H9 (cell line): ENCODE measurements around the gene AHDC1. TPM values are rescaled to one million over a fixed set of nuclear protein-coding genes. Genes with fewer than 3 reads are reported as not detected.

ENCODE experiments used
- DNase-seq: peaks from one replicate; pipeline ENCODE4 v3.0.0-alpha.2; 2017
- H2AFZ ChIP-seq: one replicate; pipeline ENCODE4 v1.6.1; 2013; ENCODE audit warnings: mild to moderate bottlenecking, low read length, control low read depth, moderate library complexity
- H2AK5ac ChIP-seq: 2 replicates; pipeline ENCODE4 v1.6.1; 2013; ENCODE audit warnings: low read length, control low read depth, mixed read lengths; ENCODE audit not compliant: insufficient read length
- H2BK120ac ChIP-seq: one replicate; pipeline ENCODE4 v1.6.1; 2013; ENCODE audit warnings: low read depth, mild to moderate bottlenecking, low read length, control low read depth, inconsistent platforms; ENCODE audit not compliant: poor library complexity, severe bottlenecking
- H2BK12ac ChIP-seq: 2 replicates; pipeline ENCODE4 v1.6.1; 2013; ENCODE audit warnings: low read length, control low read depth, mixed read lengths, low read depth; ENCODE audit not compliant: insufficient read length
- H2BK15ac ChIP-seq: 2 replicates; pipeline ENCODE4 v1.6.1; 2013; ENCODE audit warnings: low read depth, low read length, control low read depth
- H2BK20ac ChIP-seq: one replicate; pipeline ENCODE4 v1.6.1; 2013; ENCODE audit warnings: low read depth, mild to moderate bottlenecking, low read length, control low read depth, inconsistent platforms; ENCODE audit not compliant: poor library complexity, severe bottlenecking
- H2BK5ac ChIP-seq: 2 replicates; pipeline ENCODE4 v1.6.1; 2013; ENCODE audit warnings: low read length, control low read depth, mixed read lengths; ENCODE audit not compliant: insufficient read length
- H3K14ac ChIP-seq: 2 replicates; pipeline ENCODE4 v1.6.1; 2013; ENCODE audit warnings: low read length, control low read depth; ENCODE audit not compliant: insufficient read depth
- H3K18ac ChIP-seq: 2 replicates; pipeline ENCODE4 v1.6.1; 2013; ENCODE audit warnings: low read depth, mild to moderate bottlenecking, mixed read lengths, low read length, control low read depth; ENCODE audit not compliant: insufficient read length
- H3K23ac ChIP-seq: 2 replicates; pipeline ENCODE4 v1.6.1; 2013; ENCODE audit warnings: low read length, control low read depth, mixed read lengths, low read depth; ENCODE audit not compliant: insufficient read length
- H3K23me2 ChIP-seq: 2 replicates; pipeline ENCODE4 v1.6.1; 2013; ENCODE audit warnings: low read depth, mild to moderate bottlenecking, mixed read lengths, low read length, control low read depth; ENCODE audit not compliant: insufficient read length, poor library complexity, severe bottlenecking
- H3K27ac ChIP-seq: 2 replicates; pipeline ENCODE4 v1.5.1; 2013; ENCODE audit warnings: low read length, control low read depth, mixed read lengths, low read depth; ENCODE audit not compliant: insufficient read length
- H3K27me3 ChIP-seq: 2 replicates; pipeline ENCODE4 v1.6.1; 2013; ENCODE audit warnings: low read length, control low read depth, inconsistent platforms; ENCODE audit not compliant: insufficient read depth
- H3K4ac ChIP-seq: 2 replicates; pipeline ENCODE4 v1.6.1; 2013; ENCODE audit warnings: low read depth, mild to moderate bottlenecking, control low read depth, inconsistent platforms, low read length, moderate library complexity
- H3K4me1 ChIP-seq: 2 replicates; pipeline ENCODE4 v1.6.1; 2013; ENCODE audit warnings: low read length, control low read depth, inconsistent platforms; ENCODE audit not compliant: insufficient read depth
- H3K4me2 ChIP-seq: 2 replicates; pipeline ENCODE4 v1.6.1; 2013; ENCODE audit warnings: low read length, control low read depth, mixed read lengths; ENCODE audit not compliant: insufficient read length, insufficient read depth
- H3K56ac ChIP-seq: 2 replicates; pipeline ENCODE4 v1.6.1; 2013; ENCODE audit warnings: low read depth, mild to moderate bottlenecking, mixed read lengths, low read length, control low read depth; ENCODE audit not compliant: insufficient read length
- H3K79me1 ChIP-seq: 2 replicates; pipeline ENCODE4 v1.6.1; 2013; ENCODE audit warnings: low read depth, mild to moderate bottlenecking, moderate library complexity, low read length, control low read depth, inconsistent platforms; ENCODE audit not compliant: insufficient read depth, poor library complexity, severe bottlenecking
- H3K79me2 ChIP-seq: 2 replicates; pipeline ENCODE4 v1.6.1; 2013; ENCODE audit warnings: low read length, control low read depth, inconsistent platforms; ENCODE audit not compliant: insufficient read depth
- H3K9ac ChIP-seq: 2 replicates; pipeline ENCODE4 v1.6.1; 2013; ENCODE audit warnings: low read length, control low read depth, mixed read lengths; ENCODE audit not compliant: insufficient read length; ENCODE audit errors: extremely low read depth
- H3K9me3 ChIP-seq: one replicate; pipeline ENCODE4 v1.6.1; 2013; ENCODE audit warnings: low read depth, low read length, inconsistent platforms; ENCODE audit not compliant: control insufficient read depth
- H3T11ph ChIP-seq: one replicate; pipeline ENCODE4 v1.6.1; 2013; ENCODE audit warnings: mild to moderate bottlenecking, low read length, control low read depth, inconsistent platforms
- H4K20me1 ChIP-seq: one replicate; pipeline ENCODE4 v1.6.1; 2013; ENCODE audit not compliant: control insufficient read depth, insufficient read length, insufficient read depth
- H4K5ac ChIP-seq: 2 replicates; pipeline ENCODE4 v1.6.1; 2013; ENCODE audit warnings: low read depth, mild to moderate bottlenecking, mixed read lengths, low read length, control low read depth; ENCODE audit not compliant: insufficient read length
- H4K8ac ChIP-seq: replicated peaks from 2 replicates; pipeline ENCODE4 v1.6.1; 2013; ENCODE audit warnings: low read length, control low read depth, mixed read lengths, low read depth; ENCODE audit not compliant: insufficient read length
- H4K91ac ChIP-seq: 2 replicates; pipeline ENCODE4 v1.6.1; 2013; ENCODE audit warnings: low read depth, mild to moderate bottlenecking, moderate library complexity, mixed read lengths, low read length, control low read depth; ENCODE audit not compliant: insufficient read length
- H3K27ac Mint-ChIP-seq, 3 experiments: 2 replicates in 2 of 3; 3 replicates in 1 of 3; pipeline ENCODE4 v1.8.0; 2020 to 2021; ENCODE audit warnings: mixed read lengths in 3 of 3, mild to moderate bottlenecking in 1 of 3, moderate library complexity in 1 of 3
- H3K27me3 Mint-ChIP-seq: 2 replicates; pipeline ENCODE4 v1.8.0; 2021; ENCODE audit warnings: low read depth, mild to moderate bottlenecking, moderate library complexity, mixed read lengths
- H3K36me3 Mint-ChIP-seq, 3 experiments: 2 replicates in 2 of 3; 3 replicates in 1 of 3; pipeline ENCODE4 v1.8.0; 2020 to 2021; ENCODE audit warnings: low read depth in 3 of 3, mixed read lengths in 3 of 3; ENCODE audit not compliant: insufficient read depth in 1 of 3
- H3K4me1 Mint-ChIP-seq, 2 experiments: 2 replicates each; pipeline ENCODE4 v1.8.0; 2020; ENCODE audit warnings: mixed read lengths in 2 of 2
- H3K4me3 Mint-ChIP-seq, 2 experiments: 2 replicates in 1 of 2; 3 replicates in 1 of 2; pipeline ENCODE4 v1.8.0; 2020 to 2021; ENCODE audit warnings: mild to moderate bottlenecking in 2 of 2, mixed read lengths in 2 of 2, moderate library complexity in 1 of 2
- H3K9me3 Mint-ChIP-seq, 2 experiments: 2 replicates in 1 of 2; 3 replicates in 1 of 2; pipeline ENCODE4 v1.8.0; 2020; ENCODE audit warnings: mild to moderate bottlenecking in 2 of 2, mixed read lengths in 2 of 2, moderate library complexity in 1 of 2
- CTCF ChIP-seq: fragments of 200-600 bp; sonication (generic); conservative IDR thresholded peaks from 3 replicates; pipeline ENCODE4 v1.8.0; 2021; ENCODE audit warnings: antibody characterized with exemption, mild to moderate bottlenecking
- WGBS: extraction: QIAGEN DNeasy Blood & Tissue Kit; methylation state at CpG from one replicate; pipeline ENCODE4 v1.1.7; 2013; ENCODE audit warnings: missing lambda C conversion rate, low lambda C conversion rate, mixed read lengths; ENCODE audit not compliant: insufficient read length; ENCODE audit errors: extremely low coverage; 5-methylcytosine and 5-hydroxymethylcytosine counted together
- total RNA-seq: library from RNA; stranded (reverse); gene quantifications from 2 replicates; pipeline ENCODE4 v1.2.1, GENCODE V29; 2021

Gene AHDC1
- total RNA-seq, 1 experiment from 2014 or later = 29.4 TPM

- Histone ChIP-seq H3K23me2 (peaks cover 8% of the 10 kb centered on the region), H3K4ac (no peak overlapping the region), H4K5ac (no peak overlapping the region), H3K4me2 (no peak overlapping the region), H3K4me1 (no peaks in the 10 kb centered on the region), H3K14ac (no peak overlapping the region), H3K27ac (no peak overlapping the region), H4K91ac (no peak overlapping the region), H3K56ac (no peak overlapping the region), H3K18ac (no peak overlapping the region), H2AK5ac (no peak overlapping the region), H2BK120ac (no peak overlapping the region), H3K23ac (no peak overlapping the region), H2BK15ac (no peak overlapping the region), H3K79me2 (no peaks in the 10 kb centered on the region), H3K9me3 (no peaks in the 10 kb centered on the region), H3K27me3 (peaks cover 17% of the 10 kb centered on the region; the same call in 1 of the 2 replicates), H3T11ph (no peak overlapping the region), H2BK20ac (no peak overlapping the region), H4K8ac (no peak overlapping the region), H3K9ac (no peak overlapping the region), H2BK5ac (no peak overlapping the region), H2BK12ac (no peak overlapping the region), H3K79me1 (no peaks in the 10 kb centered on the region), H4K20me1 (no peaks in the 10 kb centered on the region), H2AFZ (no peak overlapping the region)
- no peak for TF ChIP-seq CTCF
- Mint-ChIP-seq H3K4me1 (peaks cover 2 to 16% of the 10 kb centered on the region in 2 experiments; a peak in 2 of 4 replicates), H3K4me3 (no peak overlapping the region), H3K9me3 (no peaks in the 10 kb centered on the region), H3K27me3 (peaks cover 18% of the 10 kb centered on the region), H3K27ac (no peak overlapping the region), H3K36me3 (no peaks in the 10 kb centered on the region)
- no CpG with 5 or more reads among the region's 5 CpGs for WGBS
- no peak for DNase-seq
Measured at GRCh38 chr1:27638047-27638734, 34.2 kb upstream of the AHDC1 start.
